CD4-positive, alpha-beta memory T cell (primary cell): ENCODE data around the gene GPRC5D. TPM values are rescaled to one million over a fixed set of nuclear protein-coding genes. Genes with fewer than 3 reads are reported as not detected.

Experiments
- CTCF ChIA-PET: fragments of 350-600 bp; sonication (Branson Sonifier 250); formaldehyde crosslinking; loops from one replicate; lab custom pipeline; 2021; ENCODE audit warnings: inconsistent platforms; ENCODE audit not compliant: partially characterized antibody; lab: Charles Lee
- POLR2A ChIA-PET: fragments of 350-600 bp; sonication (Branson Sonifier 250); formaldehyde crosslinking; loops from one replicate; lab custom pipeline; 2021; ENCODE audit not compliant: partially characterized antibody; lab: Charles Lee
- DNase-seq, 5 donors: peaks; one replicate each; pipeline versions ENCODE4 v3.0.0 to v3.0.0-alpha.2; 2020 to 2022; ENCODE audit warnings: mixed read lengths in 1 of 5
- H3K27ac ChIP-seq: one replicate; pipeline ENCODE4 v1.7.0; 2013; ENCODE audit warnings: low read depth, low read length
- H3K27me3 ChIP-seq: 2 replicates; pipeline ENCODE4 v1.7.0; 2013; ENCODE audit warnings: mild to moderate bottlenecking, low read length, moderate library complexity; ENCODE audit not compliant: insufficient read depth
- H3K36me3 ChIP-seq: 2 replicates; pipeline ENCODE4 v1.7.0; 2013; ENCODE audit warnings: mild to moderate bottlenecking, low read length, moderate library complexity; ENCODE audit not compliant: insufficient read depth
- H3K4me1 ChIP-seq: 2 replicates; pipeline ENCODE4 v1.7.0; 2013; ENCODE audit warnings: mild to moderate bottlenecking, low read length, moderate library complexity; ENCODE audit not compliant: insufficient read depth
- H3K4me3 ChIP-seq, 2 donors: one replicate each; pipeline ENCODE4 v1.7.0; 2013; ENCODE audit warnings: low read length in 2 of 2, mild to moderate bottlenecking in 1 of 2
- H3K9me3 ChIP-seq, 2 donors: one replicate each; pipeline ENCODE4 v1.7.0; 2013; ENCODE audit warnings: low read length in 2 of 2, control low read depth in 1 of 2; ENCODE audit not compliant: control insufficient read depth in 1 of 2
- H3K27ac Mint-ChIP-seq, 7 donors: one replicate each; pipeline ENCODE4 v1.8.0; 2020 to 2021; ENCODE audit warnings: mixed read lengths in 7 of 7, mild to moderate bottlenecking in 6 of 7, inconsistent platforms in 3 of 7, moderate library complexity in 3 of 7
- H3K27me3 Mint-ChIP-seq, 2 donors: one replicate each; pipeline ENCODE4 v1.8.0; 2020 to 2021; ENCODE audit warnings: mixed read lengths in 2 of 2
- H3K36me3 Mint-ChIP-seq, 2 donors: one replicate each; pipeline ENCODE4 v1.8.0; 2020 to 2021; ENCODE audit warnings: mixed read lengths in 2 of 2, inconsistent platforms in 1 of 2, mild to moderate bottlenecking in 1 of 2
- H3K4me1 Mint-ChIP-seq, 4 donors: one replicate each; pipeline ENCODE4 v1.8.0; 2020 to 2021; ENCODE audit warnings: mixed read lengths in 4 of 4, mild to moderate bottlenecking in 1 of 4
- H3K4me3 Mint-ChIP-seq, 8 donors: one replicate each; pipeline ENCODE4 v1.8.0; 2020 to 2021; ENCODE audit warnings: mixed read lengths in 8 of 8, mild to moderate bottlenecking in 7 of 8, moderate library complexity in 6 of 8, inconsistent platforms in 3 of 8
- H3K9me3 Mint-ChIP-seq, 8 donors: one replicate each; pipeline ENCODE4 v1.8.0; 2020 to 2021; ENCODE audit warnings: mixed read lengths in 8 of 8, mild to moderate bottlenecking in 5 of 8, inconsistent platforms in 3 of 8, moderate library complexity in 1 of 8
- intact Hi-C: fragments of 100-400 bp; cut with micrococcal nuclease; formaldehyde crosslinking; loops from one replicate; pipeline ENCODE4 v1.15.1; 2023
- polyA plus RNA-seq, 2 donors: library from polyadenylated mRNA; unstranded; fragments of 300-500 nt; fragmentation: Illumina TruSeq; gene quantifications; one replicate each; pipeline ENCODE4 v1.2.3, GENCODE V29; 2021
- total RNA-seq, 2 experiments: library from RNA; stranded (reverse); gene quantifications; one replicate each; pipeline ENCODE4 v1.2.3, GENCODE V29; 2021

GPRC5D gene
- total and polyA plus RNA-seq, 4 experiments from 2014 or later, result 0.71 TPM; not detected in 3

- Histone ChIP-seq H3K27ac (no peak overlapping the region), H3K4me3 (no peak overlapping the region), H3K36me3 (no peaks in the 10 kb centered on the region), H3K4me1 (peaks cover 11% of the 10 kb centered on the region), H3K27me3 (peaks cover 6% of the 10 kb centered on the region), H3K9me3 (no peaks in the 10 kb centered on the region)
- DNase-seq, result no peak
- Mint-ChIP-seq H3K36me3 (no peaks in the 10 kb centered on the region), H3K4me3 (peak overlapping the region in 1 of 8 donors; percentile 27), H3K4me1 (peaks cover 3 to 13% (median 5%) of the 10 kb centered on the region in 4 donors), H3K27me3 (peaks cover 20 to 36% of the 10 kb centered on the region in 2 donors), H3K9me3 (peaks cover 0 to 5% (median 0%) of the 10 kb centered on the region in 8 donors), H3K27ac (no peak overlapping the region)
- ChIA-PET POLR2A (no interaction called here), CTCF (interaction anchor here (1.2 kb wide), 1 partner anchor 27 kb away, joined by 3 read pairs; no protein-coding TSS in a partner anchor)
- intact Hi-C loops, result loop anchor here (5.0 kb wide), 1 partner anchor 106 kb away; the partner anchor contains the start of gene APOLD1
Measured at GRCh38 chr12:12893438-12893837, 58.5 kb downstream of the GPRC5D start.

GRCh38 chr12:12892681-12893141 is 59.3 kb downstream of the GPRC5D start:
- no peak for DNase-seq
- POLR2A ChIA-PET, result no interaction called here
- Histone ChIP-seq H3K36me3 (no peaks in the 10 kb centered on the region), H3K27me3 (peaks cover 6% of the 10 kb centered on the region), H3K9me3 (no peaks in the 10 kb centered on the region), H3K4me3 (no peak overlapping the region), H3K27ac (no peak overlapping the region), H3K4me1 (peaks cover 11% of the 10 kb centered on the region)
- H3K27me3 Mint-ChIP-seq, result peaks cover 20 to 34% of the 10 kb centered on the region in 2 donors
- H3K4me3 Mint-ChIP-seq, result peak overlapping the region in 1 of 8 donors; percentile 7
- no peaks in the 10 kb centered on the region for H3K36me3 Mint-ChIP-seq
- CTCF ChIA-PET, result interaction anchor here (1.2 kb wide), 1 partner anchor 26 kb away, joined by 3 read pairs; no protein-coding TSS in a partner anchor
- H3K9me3 Mint-ChIP-seq, result peaks cover 0 to 5% (median 0%) of the 10 kb centered on the region in 8 donors
- H3K4me1 Mint-ChIP-seq, result peaks cover 3 to 13% (median 5%) of the 10 kb centered on the region in 4 donors
- H3K27ac Mint-ChIP-seq, result no peak overlapping the region
- intact Hi-C loops, result loop anchor here (5.0 kb wide), 1 partner anchor 105 kb away; the partner anchor contains the start of gene APOLD1

GRCh38 chr12:12891881-12892355 is 60.1 kb downstream of the GPRC5D start:
- Mint-ChIP-seq H3K4me1 (peaks cover 3 to 13% (median 5%) of the 10 kb centered on the region in 4 donors), H3K27ac (peak overlapping the region in 1 of 7 donors; percentile 4), H3K9me3 (peaks cover 0 to 5% (median 0%) of the 10 kb centered on the region in 8 donors), H3K36me3 (no peaks in the 10 kb centered on the region), H3K4me3 (peak overlapping the region in 6 of 8 donors; percentile 76 to 91 (median 86)), H3K27me3 (peaks cover 18 to 33% of the 10 kb centered on the region in 2 donors)
- Histone ChIP-seq H3K27ac (no peak overlapping the region), H3K4me1 (peaks cover 11% of the 10 kb centered on the region), H3K9me3 (no peaks in the 10 kb centered on the region), H3K27me3 (peaks cover 6% of the 10 kb centered on the region), H3K4me3 (no peak overlapping the region), H3K36me3 (no peaks in the 10 kb centered on the region)
- DNase-seq, result no peak
- POLR2A ChIA-PET, result no interaction called here
- intact Hi-C loops, result loop anchor here (2.0 to 5.0 kb wide), 2 partner anchors 55 to 105 kb away; partner anchors contain the start of gene APOLD1
- CTCF ChIA-PET, result interaction anchor here (1.0 to 2.0 kb wide), 2 partner anchors 54 to 102 kb away, joined by 4 to 12 read pairs; no protein-coding TSS in a partner anchor

- Histone ChIP-seq H3K4me1 (peaks cover 11% of the 10 kb centered on the region), H3K4me3 (peak within 1 kb of the TSS; percentile 36 to 56), H3K36me3 (no peaks in the 10 kb centered on the region), H3K27ac (no peak within 1 kb of the TSS), H3K27me3 (peaks cover 6% of the 10 kb centered on the region), H3K9me3 (no peaks in the 10 kb centered on the region)
- Mint-ChIP-seq H3K27me3 (peaks cover 18 to 33% of the 10 kb centered on the region in 2 donors), H3K9me3 (peaks cover 0 to 5% (median 0%) of the 10 kb centered on the region in 8 donors), H3K4me3 (peak within 1 kb of the TSS; percentile 85 to 91 (median 88)), H3K4me1 (peaks cover 3 to 13% (median 5%) of the 10 kb centered on the region in 4 donors), H3K27ac (peak within 1 kb of the TSS in 4 of 7 donors; percentile 4 to 74 (median 54)), H3K36me3 (no peaks in the 10 kb centered on the region)
- POLR2A ChIA-PET, result interaction anchor here (1.1 kb wide), 1 partner anchor 104 kb away, joined by 3 read pairs; no protein-coding TSS in a partner anchor
- peak in 4 of 5 donors; percentile 4 to 33 (median 16) for DNase-seq
- intact Hi-C loops, result loop anchor here (2.0 to 5.0 kb wide), 2 partner anchors 54 to 104 kb away; partner anchors contain the start of gene APOLD1
- CTCF ChIA-PET, result interaction anchor here (1.0 to 2.0 kb wide), 3 partner anchors 27 to 101 kb away, joined by 3 to 12 read pairs (median 4); no protein-coding TSS in a partner anchor
Measured at GRCh38 chr12:12891080-12891880, 60.7 kb downstream of the GPRC5D start, which contains the start of gene GPRC5A. TSS of gene GPRC5A (plus strand) at chr12:12891562. CDS start at chr12:12908250, 16,688 bp downstream.

Other genes with a start within 250 kb of the GPRC5D start
- 100 to 1,000 TPM; 232 to 238 TPM for gene CDKN1B, start 234.8 kb downstream of the GPRC5D start, total RNA-seq
- gene CDKN1B, start 234.8 kb downstream of the GPRC5D start, polyA plus RNA-seq, result 10 to 100 TPM; 12.5 to 14.5 TPM
- gene APOLD1, start 166.5 kb downstream of the GPRC5D start, total RNA-seq, result 1 to 10 TPM; 2.7 to 4.3 TPM
- gene APOLD1, start 166.5 kb downstream of the GPRC5D start, polyA plus RNA-seq, result 1 to 10 TPM in 1 of 2 donors, under 1 TPM in 1; 0.38 to 1.1 TPM
- 10 to 100 TPM; 66.5 to 66.6 TPM for gene DDX47, start 138.8 kb downstream of the GPRC5D start, total RNA-seq
- gene DDX47, start 138.8 kb downstream of the GPRC5D start, polyA plus RNA-seq, result 10 to 100 TPM; 71.2 to 74.9 TPM
- not detected for gene GPRC5A, start 60.6 kb downstream of the GPRC5D start, total RNA-seq
- gene GPRC5A, start 60.6 kb downstream of the GPRC5D start, polyA plus RNA-seq, result under 1 TPM in 1 of 2 donors, not detected in 1; 0.14 TPM
- 10 to 100 TPM; 11.3 to 13.9 TPM for gene HEBP1, start 48.1 kb upstream of the GPRC5D start, total RNA-seq
- gene HEBP1, start 48.1 kb upstream of the GPRC5D start, polyA plus RNA-seq, result 10 to 100 TPM; 15.3 to 23.0 TPM
- gene FAM234B, start 92.2 kb upstream of the GPRC5D start, total RNA-seq, result 1 to 10 TPM; 3.9 to 4.0 TPM
- gene FAM234B, start 92.2 kb upstream of the GPRC5D start, polyA plus RNA-seq, result 1 to 10 TPM; 2.6 TPM
- gene GSG1, start 151.5 kb upstream of the GPRC5D start, total RNA-seq, result not detected
- gene GSG1, start 151.5 kb upstream of the GPRC5D start, polyA plus RNA-seq, result under 1 TPM in 1 of 2 donors, not detected in 1; 0.07 TPM
- 1 to 10 TPM; 4.5 to 5.8 TPM for gene EMP1, start 244.6 kb upstream of the GPRC5D start, total RNA-seq
- gene EMP1, start 244.6 kb upstream of the GPRC5D start, polyA plus RNA-seq, result 1 to 10 TPM in 1 of 2 donors, under 1 TPM in 1; 0.50 to 1.8 TPM